ENCODE results near the gene FDPS. TPM values are rescaled to one million over a fixed set of nuclear protein-coding genes. Genes with fewer than 3 reads are reported as not detected.
"Not testable (repeated sequence)": the region's sequence is repeated elsewhere in the genome, so short reads cannot be mapped to it uniquely, and the experiment has no call there.

The FDPS gene
- total RNA-seq, 1 experiment from 2014 or later, result 339 TPM

DNA sequence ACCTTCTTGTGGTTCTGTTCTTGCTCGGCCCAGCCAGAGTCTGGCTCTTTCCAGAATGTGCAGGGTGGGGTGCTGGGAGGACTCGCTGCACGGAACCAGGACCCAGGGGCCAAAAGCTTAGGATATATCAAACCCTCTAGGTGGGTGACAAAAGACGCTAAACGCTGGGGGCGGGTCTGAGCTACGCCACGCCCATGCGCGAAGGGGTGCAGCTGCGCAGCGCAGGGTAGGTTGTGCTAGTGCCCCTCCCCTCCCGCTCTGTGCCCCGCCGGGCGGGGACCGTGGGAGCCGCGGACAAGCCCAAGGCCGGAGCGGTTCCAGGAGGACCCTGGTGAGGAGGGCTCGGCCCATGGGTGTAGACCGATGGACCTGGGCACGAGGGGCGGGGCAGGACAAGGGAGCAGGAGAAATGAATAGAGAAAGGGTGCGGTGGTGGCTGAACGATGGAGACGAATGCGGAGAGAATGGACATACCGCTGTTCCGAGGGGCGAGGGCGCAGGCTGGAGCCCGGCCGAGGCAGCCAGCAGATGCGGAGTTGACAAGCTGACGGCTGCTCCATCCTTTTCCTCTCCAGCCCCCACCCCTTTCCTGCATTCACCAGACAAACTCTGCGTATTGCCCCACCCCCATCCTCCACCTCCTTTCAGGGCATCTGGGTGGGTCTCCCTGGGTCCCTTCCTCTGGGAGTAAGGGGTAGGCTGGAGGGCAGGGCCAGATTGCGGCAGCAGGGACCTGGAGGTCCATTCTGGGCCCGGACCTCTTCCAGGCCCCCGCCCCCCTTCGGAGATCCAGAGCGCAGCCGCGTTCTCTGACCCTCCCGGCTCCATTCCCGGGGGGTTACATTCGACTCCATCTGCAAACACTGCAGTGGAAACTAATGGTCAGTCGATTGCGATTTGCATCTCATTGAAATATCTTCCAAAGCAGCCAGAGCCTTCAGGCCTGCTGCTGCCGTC lies 12.3 kb downstream of the FDPS start, which contains the start of gene RUSC1:
Gene RUSC1 (plus strand): TSS at position 234 of the 957 bp plus-strand sequence. CDS start 880 bp downstream, outside the sequence.
- H3K4me3 ChIP-seq (ENCODE audit: insufficient read depth, low read depth, low read length), result peak within 1 kb of the TSS; percentile 73
- peaks cover 14% of the 10 kb centered on the region for H3K36me3 ChIP-seq (replicated peaks; ENCODE audit: control insufficient read depth, insufficient read depth, low read length)
- H3K27me3 ChIP-seq (ENCODE audit: control insufficient read depth, insufficient read depth, low read length), result peaks cover 14% of the 10 kb centered on the region
- DNase-seq, result peak; percentile 96

DNA sequence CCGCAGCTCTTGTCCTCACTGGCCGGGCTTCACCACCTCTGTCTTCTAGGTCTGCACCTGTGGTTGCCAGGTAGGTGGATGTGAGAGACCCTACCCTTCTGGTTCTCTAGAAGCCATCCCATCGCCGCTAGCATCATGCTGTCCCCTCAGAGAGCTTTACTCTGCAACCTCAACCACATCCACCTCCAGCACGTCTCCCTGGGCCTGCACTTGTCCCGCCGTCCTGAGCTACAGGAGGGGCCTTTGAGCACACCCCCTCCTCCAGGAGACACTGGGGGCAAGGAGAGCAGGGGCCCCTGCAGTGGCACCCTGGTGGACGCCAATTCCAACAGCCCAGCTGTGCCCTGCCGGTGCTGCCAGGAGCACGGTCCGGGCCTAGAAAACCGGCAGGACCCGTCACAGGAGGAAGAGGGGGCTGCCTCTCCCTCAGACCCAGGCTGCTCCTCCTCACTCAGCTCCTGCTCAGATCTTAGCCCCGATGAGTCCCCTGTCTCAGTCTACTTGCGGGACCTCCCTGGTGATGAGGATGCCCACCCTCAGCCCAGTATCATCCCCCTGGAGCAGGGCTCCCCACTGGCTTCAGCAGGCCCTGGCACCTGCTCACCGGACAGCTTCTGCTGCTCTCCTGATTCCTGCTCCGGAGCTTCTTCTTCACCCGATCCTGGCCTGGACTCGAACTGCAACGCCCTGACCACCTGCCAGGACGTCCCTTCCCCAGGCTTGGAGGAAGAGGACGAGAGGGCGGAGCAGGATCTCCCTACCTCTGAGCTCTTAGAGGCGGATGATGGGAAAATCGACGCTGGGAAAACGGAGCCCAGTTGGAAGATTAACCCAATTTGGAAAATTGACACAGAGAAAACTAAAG lies 13.2 kb downstream of the FDPS start:
- DNase-seq, result peak; percentile 65
- peaks cover 16% of the 10 kb centered on the region for H3K36me3 ChIP-seq (replicated peaks; ENCODE audit: control insufficient read depth, insufficient read depth, low read length)
- peak overlapping the region; percentile 98; the same call in 1 of the 2 replicates for H3K4me3 ChIP-seq (ENCODE audit: insufficient read depth, low read depth, low read length)
- H3K27me3 ChIP-seq (ENCODE audit: control insufficient read depth, insufficient read depth, low read length), result peaks cover 14% of the 10 kb centered on the region

GRCh38 chr1:155322571-155322952 lies 13.9 kb downstream of the FDPS start:
- H3K36me3 ChIP-seq (replicated peaks; ENCODE audit: control insufficient read depth, insufficient read depth, low read length), result peaks cover 16% of the 10 kb centered on the region
- peak overlapping the region; percentile 98 for H3K4me3 ChIP-seq (ENCODE audit: insufficient read depth, low read depth, low read length)
- DNase-seq, result no peak
- H3K27me3 ChIP-seq (ENCODE audit: control insufficient read depth, insufficient read depth, low read length), result peaks cover 14% of the 10 kb centered on the region

DNA sequence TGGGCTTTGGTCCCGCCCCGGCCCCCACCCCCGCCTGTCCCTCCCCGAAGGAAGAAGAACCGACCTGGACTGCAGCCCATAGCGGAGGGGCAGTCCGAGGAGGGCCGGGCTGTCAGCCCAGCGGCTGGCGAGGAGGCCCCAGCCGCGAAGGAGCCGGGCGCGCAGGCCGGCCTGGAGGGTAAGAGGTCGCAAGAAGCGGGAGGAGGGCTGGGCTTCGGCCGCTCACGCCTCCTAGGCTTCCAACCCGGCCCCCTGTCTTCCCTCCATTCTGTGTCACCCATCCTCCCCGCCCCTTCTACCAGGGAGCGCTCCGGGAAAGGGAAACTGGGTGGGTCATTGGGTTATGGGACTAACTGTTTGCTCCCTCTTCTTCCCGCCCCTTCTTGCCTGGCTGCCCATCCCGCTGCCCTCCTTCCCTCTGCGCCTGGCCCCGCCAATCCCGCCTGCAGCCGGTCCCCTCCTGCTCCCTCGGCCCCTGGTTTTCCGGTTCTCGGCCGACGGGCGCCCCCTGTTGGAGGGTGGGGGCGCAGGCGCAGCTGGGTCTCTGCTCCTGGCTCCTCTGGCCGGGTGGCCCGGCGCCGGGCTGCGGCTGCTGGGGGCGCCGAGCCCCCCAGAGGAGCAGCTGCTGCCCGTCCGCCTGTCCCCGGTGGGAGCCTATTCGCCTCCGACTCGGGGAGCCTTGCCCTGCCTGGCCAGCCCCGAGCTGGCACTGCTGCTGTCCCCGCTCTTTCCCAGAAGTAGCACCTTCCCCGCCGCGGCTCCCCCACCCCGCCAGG lies 14.5 kb downstream of the FDPS start:
- peak overlapping the region; percentile 98 for H3K4me3 ChIP-seq (ENCODE audit: insufficient read depth, low read depth, low read length)
- H3K27me3 ChIP-seq (ENCODE audit: control insufficient read depth, insufficient read depth, low read length), result peaks cover 14% of the 10 kb centered on the region
- peaks cover 20% of the 10 kb centered on the region for H3K36me3 ChIP-seq (replicated peaks; ENCODE audit: control insufficient read depth, insufficient read depth, low read length)
- DNase-seq, result peak; percentile 97

DNA sequence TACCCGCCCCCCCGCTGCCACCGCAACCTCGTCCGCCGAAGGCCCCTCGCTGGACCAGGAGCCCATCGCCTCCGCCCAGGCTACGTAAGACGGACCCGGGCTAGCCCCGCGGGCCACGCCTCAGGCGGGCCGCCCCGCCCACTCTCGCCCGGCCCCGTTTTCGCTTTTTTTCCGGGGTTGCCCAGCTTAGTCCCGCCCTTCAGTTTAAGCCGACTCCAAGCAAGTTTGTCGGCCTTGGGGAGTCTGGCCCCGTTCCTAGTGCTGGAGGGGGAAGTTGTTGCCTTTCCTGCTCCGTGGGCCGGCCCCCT lies 15.0 kb downstream of the FDPS start:
- peak overlapping the region; percentile 98 for H3K4me3 ChIP-seq (ENCODE audit: insufficient read depth, low read depth, low read length)
- H3K36me3 ChIP-seq (replicated peaks; ENCODE audit: control insufficient read depth, insufficient read depth, low read length), result peaks cover 17% of the 10 kb centered on the region
- H3K27me3 ChIP-seq (ENCODE audit: control insufficient read depth, insufficient read depth, low read length), result peaks cover 14% of the 10 kb centered on the region
- DNase-seq, result peak; percentile 96

- Histone ChIP-seq H3K36me3 (replicated peaks; ENCODE audit: control insufficient read depth, insufficient read depth, low read length) (peaks cover 13% of the 10 kb centered on the region), H3K4me3 (ENCODE audit: insufficient read depth, low read depth, low read length) (peak overlapping the region; percentile 98), H3K27me3 (ENCODE audit: control insufficient read depth, insufficient read depth, low read length) (peaks cover 14% of the 10 kb centered on the region)
- DNase-seq, result peak; percentile 99
Measured at GRCh38 chr1:155324037-155324716, 15.5 kb downstream of the FDPS start.

- peak; percentile 95 for DNase-seq
- Histone ChIP-seq H3K4me3 (ENCODE audit: insufficient read depth, low read depth, low read length) (peak overlapping the region; percentile 98), H3K27me3 (ENCODE audit: control insufficient read depth, insufficient read depth, low read length) (peaks cover 14% of the 10 kb centered on the region), H3K36me3 (replicated peaks; ENCODE audit: control insufficient read depth, insufficient read depth, low read length) (peaks cover 6% of the 10 kb centered on the region)
Measured at GRCh38 chr1:155324717-155325602, 16.3 kb downstream of the FDPS start.

GRCh38 chr1:155325603-155325893 lies 16.9 kb downstream of the FDPS start:
- Histone ChIP-seq H3K36me3 (replicated peaks; ENCODE audit: control insufficient read depth, insufficient read depth, low read length) (peaks cover 9% of the 10 kb centered on the region), H3K4me3 (ENCODE audit: insufficient read depth, low read depth, low read length) (peak overlapping the region; percentile 98), H3K27me3 (ENCODE audit: control insufficient read depth, insufficient read depth, low read length) (peaks cover 14% of the 10 kb centered on the region)
- DNase-seq, result no peak

DNA sequence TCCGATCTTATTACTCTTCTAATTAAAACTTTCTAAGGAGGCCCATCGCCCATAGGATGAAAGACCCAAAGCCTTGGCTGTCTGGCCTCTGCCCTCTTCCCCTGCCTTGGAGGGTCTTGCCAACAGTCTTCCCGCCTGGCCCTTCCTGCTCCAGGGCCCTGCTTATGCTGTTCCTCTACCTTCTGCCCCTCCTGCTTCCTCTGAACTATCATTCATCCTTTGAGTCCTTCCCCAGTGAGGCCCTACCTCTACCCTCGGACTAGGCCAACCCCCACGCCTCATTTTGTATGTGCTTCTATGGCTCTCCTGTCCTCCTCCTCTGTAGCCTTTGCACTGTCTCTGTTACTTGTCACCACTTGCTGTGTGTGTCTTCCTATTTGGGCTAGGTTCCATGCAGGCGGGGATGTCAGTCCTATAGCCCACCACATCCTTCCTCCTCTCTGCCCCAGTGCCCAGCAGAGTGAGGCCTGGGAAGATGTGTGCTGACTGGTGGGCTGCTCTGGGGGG lies 17.4 kb downstream of the FDPS start:
- peaks cover 9% of the 10 kb centered on the region for H3K36me3 ChIP-seq (replicated peaks; ENCODE audit: control insufficient read depth, insufficient read depth, low read length)
- no peak for DNase-seq
- peaks cover 12% of the 10 kb centered on the region for H3K27me3 ChIP-seq (ENCODE audit: control insufficient read depth, insufficient read depth, low read length)
- no peak overlapping the region for H3K4me3 ChIP-seq (ENCODE audit: insufficient read depth, low read depth, low read length)

DNA sequence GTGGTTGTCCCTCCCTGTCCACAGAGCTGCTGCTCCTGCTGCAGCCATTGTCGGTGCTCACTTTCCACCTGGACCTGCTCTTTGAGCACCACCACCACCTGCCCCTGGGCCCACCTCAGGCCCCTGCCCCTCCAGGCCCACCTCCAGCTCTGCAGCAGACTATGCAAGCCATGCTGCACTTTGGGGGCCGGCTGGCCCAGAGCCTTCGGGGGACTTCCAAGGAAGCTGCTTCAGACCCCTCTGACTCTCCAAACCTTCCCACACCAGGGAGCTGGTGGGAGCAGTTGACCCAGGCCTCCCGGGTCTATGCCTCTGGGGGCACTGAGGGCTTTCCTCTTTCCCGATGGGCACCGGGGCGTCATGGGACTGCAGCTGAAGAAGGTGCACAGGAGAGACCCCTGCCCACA lies 18.0 kb downstream of the FDPS start:
- Histone ChIP-seq H3K4me3 (ENCODE audit: insufficient read depth, low read depth, low read length) (no peak overlapping the region), H3K27me3 (ENCODE audit: control insufficient read depth, insufficient read depth, low read length) (peaks cover 9% of the 10 kb centered on the region), H3K36me3 (replicated peaks; ENCODE audit: control insufficient read depth, insufficient read depth, low read length) (peaks cover 9% of the 10 kb centered on the region)
- no peak for DNase-seq

DNA sequence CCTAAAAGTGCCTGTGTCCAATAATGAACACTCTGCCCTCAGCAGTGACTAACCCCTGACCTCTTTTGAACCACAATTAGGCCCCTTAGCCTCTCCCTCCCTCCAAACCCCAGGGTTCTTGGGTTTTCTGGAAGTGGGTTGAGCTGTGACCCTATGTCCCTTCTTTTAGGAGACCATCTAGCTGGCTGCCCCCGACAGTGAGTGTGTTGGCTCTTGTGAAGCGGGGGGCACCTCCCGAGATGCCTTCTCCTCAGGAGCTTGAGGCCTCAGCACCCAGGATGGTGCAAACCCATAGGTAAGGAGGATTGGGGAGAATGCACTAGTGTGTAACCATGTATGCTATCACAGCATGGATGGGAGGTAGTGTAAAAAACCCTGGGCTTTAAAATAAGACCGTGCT lies 19.3 kb downstream of the FDPS start:
- Histone ChIP-seq H3K36me3 (replicated peaks; ENCODE audit: control insufficient read depth, insufficient read depth, low read length) (peaks cover 9% of the 10 kb centered on the region), H3K4me3 (ENCODE audit: insufficient read depth, low read depth, low read length) (no peak overlapping the region), H3K27me3 (ENCODE audit: control insufficient read depth, insufficient read depth, low read length) (no peaks in the 10 kb centered on the region)
- DNase-seq, result no peak

DNA sequence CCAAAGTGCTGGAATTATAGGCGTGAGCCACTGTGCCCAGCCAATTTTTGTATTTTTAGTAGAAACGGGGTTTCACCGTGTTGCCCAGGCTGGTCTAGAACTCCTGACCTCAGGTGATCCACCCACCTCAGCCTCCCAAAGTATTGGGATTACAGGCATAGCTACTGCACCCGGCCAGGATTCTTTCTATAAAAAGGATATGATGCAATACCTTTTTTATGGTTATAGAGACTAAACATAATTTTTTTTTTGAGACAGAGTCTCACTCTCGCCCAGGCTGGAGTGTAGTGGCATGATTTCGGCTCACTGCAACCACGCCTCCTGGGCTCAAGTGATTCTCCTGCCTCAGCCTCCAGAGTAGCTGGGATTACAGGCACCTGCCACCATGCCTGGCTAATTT lies 20.2 kb downstream of the FDPS start:
- H3K4me3 ChIP-seq (ENCODE audit: insufficient read depth, low read depth, low read length); DNase-seq; H3K36me3 ChIP-seq (replicated peaks; ENCODE audit: control insufficient read depth, insufficient read depth, low read length); H3K27me3 ChIP-seq (ENCODE audit: control insufficient read depth, insufficient read depth, low read length): not testable (repeated sequence)

GRCh38 chr1:155329980-155330598 lies 21.4 kb downstream of the FDPS start:
- peaks cover 10% of the 10 kb centered on the region for H3K36me3 ChIP-seq (replicated peaks; ENCODE audit: control insufficient read depth, insufficient read depth, low read length)
- H3K4me3 ChIP-seq (ENCODE audit: insufficient read depth, low read depth, low read length), result no peak overlapping the region
- no peak for DNase-seq
- H3K27me3 ChIP-seq (ENCODE audit: control insufficient read depth, insufficient read depth, low read length), result no peaks in the 10 kb centered on the region

All from H7 (cell line).